ENCODE results near the gene PLCD3.
"Not testable (repeated sequence)": the region's sequence is repeated elsewhere in the genome, so short reads cannot be mapped to it uniquely, and the experiment has no call there.

PLCD3 gene

DNA sequence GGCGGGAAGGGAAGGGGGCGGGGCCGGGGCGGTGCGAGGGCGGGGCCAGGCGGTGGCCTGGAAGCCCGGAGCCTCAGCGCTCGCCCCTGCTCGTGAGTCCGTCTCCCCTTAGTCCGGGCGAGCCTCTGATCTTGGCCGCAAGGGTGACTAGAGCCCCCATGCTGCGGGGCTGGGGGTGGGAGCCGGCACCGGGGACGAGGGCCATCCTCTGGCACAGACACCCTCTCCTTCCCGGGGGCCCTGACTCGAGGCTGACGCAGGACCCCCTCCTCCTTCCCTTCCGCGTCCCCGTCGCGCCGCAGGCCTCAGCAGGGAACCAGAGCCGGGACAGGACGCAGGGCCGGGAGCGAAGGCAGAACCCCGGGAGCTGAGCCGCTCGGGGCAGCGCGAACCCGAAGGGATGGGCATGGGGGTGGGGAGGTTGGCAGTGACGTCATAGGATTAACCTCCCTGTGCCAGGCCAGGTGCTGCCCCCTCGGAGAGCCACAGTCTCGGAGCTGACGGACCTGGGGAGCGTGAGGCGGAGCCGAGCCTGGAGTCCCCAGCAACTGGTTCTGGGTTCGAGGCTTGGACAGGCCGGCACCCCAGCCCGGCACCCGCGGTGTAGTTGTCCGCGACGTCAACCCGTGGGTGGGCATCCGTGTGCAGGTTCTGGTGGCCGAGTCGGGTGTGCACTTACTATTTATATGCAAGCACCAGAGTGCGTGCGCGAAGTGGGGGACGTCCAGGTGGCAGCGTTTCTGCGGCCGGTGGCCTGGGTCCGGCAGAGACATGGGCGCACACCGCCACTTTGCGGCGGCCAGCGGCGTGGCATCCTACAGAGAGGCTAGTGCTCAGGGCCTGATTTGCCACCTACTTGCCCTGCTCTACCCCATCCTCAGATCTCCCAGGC lies 503 bp upstream of the PLCD3 start:
- peak; percentile 71 for DNase-seq

DNA sequence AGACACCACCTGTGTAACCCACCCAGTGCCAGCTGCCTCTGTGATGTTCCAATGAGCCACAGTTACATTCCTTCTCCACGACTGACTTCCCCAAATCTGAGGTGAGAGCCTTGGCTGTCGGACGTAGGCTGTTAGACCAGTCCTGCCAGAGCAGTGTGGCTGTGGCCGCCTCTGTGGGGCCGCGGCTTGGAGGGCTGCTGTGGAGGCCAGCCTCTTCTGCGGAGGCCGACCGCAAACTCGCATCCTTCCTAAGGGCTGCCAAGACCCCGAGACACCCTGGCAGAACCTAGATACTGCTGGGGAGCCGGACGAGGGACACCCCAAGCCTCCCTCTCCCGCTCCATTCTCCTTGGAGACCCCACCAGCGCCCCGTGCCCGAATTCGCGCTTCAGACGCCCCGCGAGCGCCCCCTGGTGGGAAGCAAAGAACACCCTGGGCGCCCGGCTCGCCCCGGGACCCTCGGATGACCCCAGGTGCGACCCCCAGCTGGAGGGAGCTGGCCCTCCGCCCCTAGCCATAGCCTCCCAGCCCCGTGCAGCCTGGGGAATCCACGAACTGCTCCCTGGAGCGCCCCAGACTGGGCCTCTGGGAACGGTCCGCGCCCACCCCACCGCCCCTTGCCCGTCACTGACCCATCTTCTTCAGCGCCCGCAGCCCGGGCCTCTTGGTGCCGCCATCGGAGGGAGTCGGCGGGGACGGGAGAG lies 547 bp downstream of the PLCD3 start:
- DNase-seq, result no peak

DNA sequence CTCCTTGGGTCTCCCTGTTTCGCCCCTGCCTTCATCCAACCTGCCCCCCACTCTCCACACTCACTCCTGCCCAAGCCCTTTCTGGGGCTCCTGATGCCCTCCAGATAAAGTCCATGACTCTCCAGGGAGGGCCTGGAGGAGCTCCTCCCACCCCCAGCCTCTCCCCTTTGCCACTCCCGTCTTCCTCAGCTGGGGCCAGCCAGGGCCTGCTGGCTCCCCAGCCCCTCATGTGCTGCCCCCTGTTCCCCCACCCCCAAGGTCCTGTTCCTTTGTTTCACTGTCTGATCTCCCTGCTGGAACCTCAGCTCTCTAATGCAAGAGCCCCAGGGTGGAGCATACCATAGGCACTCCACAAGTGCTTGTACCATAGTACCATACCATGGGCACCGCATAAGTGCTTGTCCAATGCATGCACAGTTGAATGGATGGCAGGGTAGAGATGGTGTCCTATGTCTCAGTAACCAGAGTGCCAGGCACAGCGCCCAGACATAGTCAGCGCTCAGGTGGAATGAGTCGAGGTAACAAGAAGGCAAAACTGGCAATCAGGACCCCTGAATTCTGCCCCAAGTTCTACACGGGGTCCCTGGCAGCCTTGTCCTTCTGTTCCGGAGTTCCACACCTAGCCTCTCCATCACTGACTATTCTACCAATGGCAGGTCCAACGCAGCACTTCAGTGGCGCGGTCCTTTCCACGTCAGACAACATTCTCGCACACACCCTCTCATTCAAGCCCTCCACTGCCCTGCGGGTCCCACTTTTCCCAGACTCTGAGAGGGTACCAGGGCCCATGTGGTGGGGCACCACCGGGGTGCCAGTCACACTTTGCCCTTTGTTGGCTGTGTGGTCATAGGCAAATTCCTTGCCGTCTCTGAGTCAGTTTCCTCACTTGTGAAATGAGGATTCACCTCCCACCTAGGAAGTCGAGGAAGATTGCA lies 1.4 kb downstream of the PLCD3 start:
- no peak for DNase-seq

DNA sequence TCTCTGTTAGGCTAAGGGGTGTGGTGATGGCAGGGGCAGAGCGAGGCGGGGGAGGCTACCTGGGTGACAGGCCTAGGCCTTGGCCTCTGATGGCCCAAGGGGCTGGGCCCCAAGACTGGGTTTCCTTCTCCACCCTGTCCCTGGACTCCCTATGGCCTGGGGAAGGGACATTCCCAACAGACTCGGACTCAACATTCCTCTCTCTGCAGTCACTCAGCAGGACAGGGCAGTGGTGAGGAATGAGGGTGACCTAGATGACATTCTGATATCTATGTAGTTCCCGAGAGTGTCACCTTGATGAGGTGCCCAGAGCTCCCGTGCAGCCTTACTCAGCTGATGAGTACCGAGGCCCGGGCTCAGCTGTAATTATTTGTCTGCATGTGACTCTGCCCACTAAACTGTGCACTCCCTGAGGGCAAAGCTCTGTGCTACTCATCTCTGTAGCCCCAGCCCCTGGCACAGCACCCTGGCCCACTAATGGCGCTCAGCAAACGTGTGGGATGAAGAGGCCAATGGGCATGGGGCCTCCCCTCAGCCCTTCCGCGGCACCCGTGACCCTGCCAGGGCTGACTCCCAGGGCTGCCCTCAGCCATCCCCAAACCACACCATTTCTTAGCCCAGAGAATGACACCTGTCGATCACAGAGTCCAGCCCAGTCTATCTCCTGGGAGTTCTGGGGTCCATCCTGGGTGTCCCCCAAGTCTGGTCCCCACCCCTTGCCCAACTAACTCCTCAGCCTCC lies 2.2 kb downstream of the PLCD3 start:
- no peak for DNase-seq

DNA sequence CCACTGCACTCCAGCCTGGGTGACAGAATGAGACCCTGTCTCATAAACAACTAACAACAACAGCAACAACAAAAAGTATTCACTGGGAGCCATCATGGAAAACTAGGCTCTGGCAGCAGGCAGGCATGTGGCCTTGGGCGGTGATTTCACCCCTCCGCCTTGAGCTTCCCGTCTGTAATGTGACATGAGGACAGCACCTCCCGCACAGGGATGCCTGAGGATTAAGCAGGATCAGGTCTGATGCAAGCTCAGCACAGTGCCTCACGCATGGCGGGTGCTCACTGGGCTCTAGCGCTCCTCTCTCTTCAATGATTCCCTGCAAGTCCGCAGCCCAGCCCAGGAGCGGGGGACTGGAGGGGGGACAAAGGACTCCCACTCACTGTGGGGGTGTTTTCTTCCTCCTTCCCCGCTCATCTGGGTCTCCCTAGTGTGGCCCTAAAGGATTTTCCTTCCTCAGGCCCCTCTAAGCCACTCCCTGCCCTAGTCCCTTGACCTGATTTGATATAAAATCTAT lies 2.8 kb downstream of the PLCD3 start:
- DNase-seq, result no peak

DNA sequence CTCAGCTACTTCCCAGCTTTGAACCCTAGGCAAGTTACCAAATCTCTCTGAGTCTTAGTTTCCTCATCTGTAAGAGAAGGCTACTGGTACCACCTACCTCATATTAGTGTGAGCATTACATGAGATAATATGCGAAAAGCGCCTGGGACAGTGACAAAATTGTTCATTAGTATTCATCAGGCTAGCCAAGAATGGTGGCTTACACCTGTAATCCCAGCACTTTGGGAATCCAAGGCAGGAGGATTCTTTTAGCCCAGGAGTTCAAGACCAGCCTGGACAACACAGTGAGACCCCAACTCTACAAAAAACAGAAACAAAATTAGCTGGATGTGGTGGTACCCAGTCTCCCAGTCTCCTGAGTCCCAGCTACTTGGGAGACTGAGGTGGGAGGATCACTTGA lies 3.3 kb downstream of the PLCD3 start:
- no peak for DNase-seq

DNA sequence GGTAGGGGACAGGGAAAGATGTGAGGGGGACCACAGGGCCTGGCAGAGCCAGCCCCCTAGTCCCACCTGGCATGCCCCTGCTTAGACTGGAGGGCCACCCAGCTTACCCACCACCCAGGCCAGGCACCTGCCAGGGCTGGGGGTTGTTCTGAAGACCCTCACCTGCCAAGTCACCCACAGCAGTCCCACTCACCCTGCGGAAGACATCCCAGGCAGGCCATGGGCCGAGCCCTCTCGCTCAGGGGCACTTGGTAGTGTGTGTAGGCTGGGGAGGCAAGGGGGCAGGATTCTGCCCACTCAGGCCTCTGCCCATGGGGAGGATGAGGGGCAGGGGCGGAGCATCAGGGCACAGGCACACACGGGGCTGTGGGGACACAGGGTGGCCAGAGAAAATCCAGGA lies 4.0 kb downstream of the PLCD3 start:
- DNase-seq, result no peak

DNA sequence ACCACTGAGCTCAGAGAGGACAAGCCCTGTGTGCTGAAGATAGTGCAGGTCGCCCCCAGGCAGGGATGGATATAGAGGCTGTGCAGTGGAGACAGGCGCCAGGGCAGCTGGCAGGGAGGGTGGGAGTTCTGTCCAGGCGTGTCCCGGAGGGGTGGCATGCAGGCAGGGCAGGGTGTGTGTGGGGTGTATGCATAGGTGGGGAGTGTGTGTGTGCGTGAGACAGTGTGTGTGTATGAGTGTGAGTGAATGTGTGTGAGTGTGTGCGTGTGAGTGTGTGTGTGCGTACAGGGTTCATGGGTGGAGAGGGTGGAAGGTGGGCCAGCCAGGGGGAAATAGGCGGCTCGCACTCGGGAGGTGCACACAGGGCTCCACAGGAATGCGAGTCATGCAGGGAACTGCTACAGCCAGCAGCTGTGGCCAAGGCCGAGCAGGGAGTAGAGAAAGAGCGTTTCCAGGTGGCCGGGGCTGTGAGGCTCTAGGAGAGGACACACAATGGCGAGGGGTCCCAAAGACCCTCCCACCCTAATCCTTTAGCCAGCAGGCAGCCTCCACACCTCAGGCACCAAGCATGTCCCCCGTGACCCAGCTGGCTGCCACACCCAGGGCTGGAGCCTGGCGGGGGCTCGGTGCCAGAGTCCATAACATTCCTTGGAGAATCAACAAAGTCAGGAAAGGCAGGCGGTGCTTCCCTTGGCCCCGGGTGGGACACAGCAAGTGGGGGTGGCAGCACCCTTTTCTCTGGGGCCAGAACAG lies 4.6 kb downstream of the PLCD3 start:
- DNase-seq, result no peak

DNA sequence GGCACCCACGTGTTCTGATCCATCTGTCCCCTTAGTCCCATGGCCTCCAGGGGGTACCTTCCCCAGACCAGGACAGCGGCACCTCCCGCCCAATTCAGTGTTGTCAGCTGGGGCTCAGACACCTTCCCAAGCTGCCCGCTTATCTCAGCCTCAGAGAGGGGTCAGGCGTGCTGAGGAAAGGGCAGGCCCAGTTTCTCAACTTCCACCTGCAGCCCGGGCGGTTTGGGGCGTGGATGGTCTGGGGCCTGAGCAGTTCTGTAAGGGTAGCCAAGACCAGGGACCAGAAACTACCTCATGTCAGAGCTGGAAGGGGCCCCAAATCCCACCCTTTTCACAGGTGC lies 5.1 kb downstream of the PLCD3 start:
- DNase-seq, result no peak

DNA sequence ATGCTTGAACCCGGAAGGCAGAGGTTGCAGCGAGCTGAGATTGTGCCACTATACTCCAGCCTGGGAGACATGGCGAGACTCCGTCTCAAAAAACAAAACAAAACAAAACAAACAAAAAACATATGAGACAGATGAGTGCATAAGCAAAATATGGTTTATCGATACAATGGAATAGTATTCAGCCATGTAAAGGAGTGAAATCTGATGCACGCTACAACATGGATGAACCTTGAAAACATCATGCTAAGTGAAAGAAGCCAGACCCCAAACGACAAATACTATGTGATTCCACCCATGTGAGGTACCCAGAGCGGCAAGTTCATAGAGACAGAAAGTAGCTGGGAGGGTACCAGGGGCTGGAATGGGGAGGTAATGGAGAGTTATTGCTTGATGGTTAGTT lies 6.8 kb downstream of the PLCD3 start:
- DNase-seq, result no peak

DNA sequence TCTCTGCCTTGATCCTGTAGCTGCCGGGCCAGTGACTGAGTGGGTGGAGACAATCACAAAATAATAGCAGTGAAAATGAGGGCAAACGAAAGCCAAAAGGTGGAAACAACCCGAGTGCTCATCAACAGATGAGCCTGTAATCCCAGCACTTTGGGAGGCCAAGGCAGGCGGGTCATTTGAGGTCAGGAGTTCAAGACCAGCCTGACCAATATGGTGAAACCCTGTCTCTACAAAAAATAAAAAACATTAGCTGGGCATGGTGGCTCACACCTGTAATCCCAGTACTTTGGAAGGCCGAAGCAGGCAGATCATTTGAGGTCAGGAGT lies 7.6 kb downstream of the PLCD3 start:
- DNase-seq, result not testable (repeated sequence)

DNA sequence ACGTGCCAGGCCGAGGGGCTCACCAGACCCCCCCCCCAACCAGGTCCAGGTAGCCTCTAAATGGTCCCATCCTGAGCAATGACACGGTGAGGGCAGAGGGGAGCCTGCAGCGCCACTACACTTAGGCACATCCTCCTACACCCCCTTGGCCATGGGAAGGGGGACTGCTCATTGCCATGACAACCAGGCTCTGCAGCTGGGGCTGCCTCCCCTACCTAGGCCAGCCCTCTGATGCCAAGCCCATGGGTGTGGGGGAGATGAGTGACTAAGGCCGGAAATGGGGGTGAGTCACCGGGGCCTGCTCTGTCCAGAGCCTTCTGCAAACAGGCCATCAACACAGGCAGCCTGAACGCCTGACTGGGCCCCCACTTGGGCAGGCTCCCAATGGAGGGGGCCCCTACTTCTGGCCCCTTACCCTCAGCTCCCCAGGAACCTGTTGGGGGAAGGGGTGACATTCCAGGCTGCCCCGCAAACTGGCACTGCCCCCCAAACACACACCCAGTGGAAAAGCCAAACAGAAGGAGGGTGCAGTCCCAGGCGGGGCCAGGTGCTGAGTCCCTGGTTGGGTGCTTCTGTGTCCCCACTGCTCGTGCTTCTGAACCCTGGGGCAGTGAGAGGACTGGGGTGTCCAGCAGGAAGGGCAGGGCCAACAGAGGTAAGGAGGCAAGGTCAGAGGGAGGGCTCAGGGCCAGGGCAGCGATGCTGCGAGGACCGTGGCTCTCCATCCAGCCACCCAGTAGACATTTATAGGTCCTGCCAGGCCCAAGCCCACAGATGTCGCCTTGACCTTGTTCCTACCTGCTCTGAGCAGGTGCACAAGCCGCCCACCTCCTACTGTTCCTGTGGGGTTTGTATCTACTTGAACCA lies 8.2 kb downstream of the PLCD3 start:
- peak; percentile 60 for DNase-seq

DNA sequence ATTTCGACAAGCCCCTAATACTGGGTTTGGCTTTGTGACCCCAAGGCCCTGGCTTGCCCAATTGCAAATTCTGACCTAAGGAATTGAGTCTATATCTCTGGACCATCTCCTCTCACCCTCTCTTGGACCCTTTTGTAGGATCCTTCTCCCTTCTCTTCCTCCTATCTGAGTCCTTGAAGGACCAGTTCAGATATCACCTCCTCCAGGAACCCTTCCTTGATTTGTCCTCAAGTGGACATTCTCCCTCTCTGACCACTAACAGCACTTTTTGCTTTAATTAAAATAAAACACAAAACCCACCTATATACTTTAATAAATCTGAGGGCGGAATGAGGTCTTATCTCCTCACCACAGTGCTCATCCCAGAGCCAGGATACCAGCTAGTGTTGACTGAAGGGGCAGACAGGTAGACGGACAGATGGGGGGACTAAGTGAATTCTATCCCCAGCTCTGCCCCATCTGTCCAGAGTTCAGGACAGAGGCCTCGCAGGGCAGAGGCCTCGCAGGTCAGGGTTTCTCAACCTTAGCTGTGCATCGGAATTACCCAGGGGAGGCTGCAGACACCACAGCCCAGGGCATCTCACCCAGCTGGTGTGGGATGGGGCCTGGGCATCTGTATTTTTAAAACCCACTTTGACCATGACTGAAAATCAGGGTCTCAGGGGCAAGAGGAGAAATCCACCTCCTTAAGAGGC lies 9.1 kb downstream of the PLCD3 start:
- DNase-seq, result no peak

DNA sequence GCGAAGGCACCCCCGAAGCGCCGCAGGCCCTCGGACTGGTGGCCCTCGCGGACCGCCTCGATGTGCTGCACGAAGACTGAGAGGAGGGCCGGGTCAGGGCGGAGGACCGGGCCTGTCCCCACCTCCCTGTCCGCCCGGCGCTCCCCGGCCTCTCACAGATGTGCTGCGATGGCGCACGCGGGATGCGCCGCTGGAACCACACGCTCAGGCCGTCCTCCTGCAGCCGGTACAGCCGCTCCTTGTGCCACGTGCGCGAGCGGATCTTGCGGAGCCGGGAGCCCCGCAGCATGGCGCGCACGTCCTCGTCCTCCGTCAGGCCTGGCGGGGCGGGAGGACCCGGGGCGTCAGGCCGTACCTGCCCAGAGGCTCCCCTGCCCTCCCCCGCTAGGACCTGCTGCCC lies 11.3 kb downstream of the PLCD3 start:
- DNase-seq, result no peak

DNA sequence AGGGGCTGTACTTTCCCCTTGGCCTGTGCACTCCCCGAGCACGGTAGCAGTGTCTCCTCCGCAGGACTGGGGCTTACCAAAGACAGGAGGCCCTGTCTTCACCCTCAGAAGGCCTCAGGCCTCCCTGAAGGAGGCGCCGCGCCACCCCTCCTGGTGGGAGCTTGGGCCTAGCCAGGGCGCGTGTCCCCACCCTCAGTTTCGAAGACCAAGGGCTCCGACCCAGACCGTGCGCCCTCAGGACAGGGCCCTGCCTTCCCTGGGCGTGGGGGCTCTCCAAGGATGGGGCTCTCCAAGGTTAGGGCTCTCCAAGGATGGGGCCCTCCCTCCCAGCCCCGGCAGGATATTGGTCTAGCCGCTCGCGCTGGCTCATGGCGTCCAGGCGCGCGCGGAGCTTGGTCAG lies 11.8 kb downstream of the PLCD3 start:
- no peak for DNase-seq

DNA sequence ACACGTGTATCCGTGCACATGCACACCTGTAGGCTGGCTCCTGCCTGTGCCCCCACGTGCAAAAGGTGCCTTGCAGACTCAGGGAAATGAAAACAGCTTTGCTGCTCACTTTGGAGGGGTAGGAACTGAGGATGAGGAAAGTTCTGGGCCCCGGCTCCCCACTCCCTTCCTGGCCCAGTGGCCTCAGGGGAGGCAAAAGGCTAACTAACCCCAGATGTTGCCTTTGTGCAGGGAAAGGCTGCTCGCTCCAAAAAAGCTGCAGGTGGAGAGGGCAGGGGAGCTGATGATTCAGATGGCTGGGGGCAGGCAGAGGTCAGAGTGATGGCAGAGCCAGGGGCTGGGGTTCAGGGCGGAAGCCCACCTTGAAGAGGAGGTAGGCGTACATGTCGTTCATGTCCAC lies 12.4 kb downstream of the PLCD3 start:
- DNase-seq, result no peak

DNA sequence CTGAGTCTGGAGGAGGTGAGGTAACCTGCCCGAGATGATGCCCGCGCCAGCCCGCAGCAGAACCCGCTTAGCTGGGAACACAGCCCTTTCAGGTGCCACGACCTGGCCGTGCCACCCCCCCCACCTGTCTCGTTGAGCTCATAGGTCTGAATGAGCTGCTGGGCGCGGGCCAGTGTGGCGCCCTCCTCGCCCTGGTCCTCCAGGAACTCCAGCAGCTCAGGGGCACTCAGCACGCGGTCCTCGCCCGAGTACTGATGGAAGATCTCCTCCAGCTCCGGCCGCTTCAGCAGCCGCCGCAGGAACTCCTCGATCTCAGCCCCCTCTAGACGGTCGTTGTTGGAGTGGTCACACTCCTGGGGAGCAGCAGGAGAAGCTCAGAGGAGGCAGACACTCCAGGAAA lies 13.6 kb downstream of the PLCD3 start:
- no peak for DNase-seq

DNA sequence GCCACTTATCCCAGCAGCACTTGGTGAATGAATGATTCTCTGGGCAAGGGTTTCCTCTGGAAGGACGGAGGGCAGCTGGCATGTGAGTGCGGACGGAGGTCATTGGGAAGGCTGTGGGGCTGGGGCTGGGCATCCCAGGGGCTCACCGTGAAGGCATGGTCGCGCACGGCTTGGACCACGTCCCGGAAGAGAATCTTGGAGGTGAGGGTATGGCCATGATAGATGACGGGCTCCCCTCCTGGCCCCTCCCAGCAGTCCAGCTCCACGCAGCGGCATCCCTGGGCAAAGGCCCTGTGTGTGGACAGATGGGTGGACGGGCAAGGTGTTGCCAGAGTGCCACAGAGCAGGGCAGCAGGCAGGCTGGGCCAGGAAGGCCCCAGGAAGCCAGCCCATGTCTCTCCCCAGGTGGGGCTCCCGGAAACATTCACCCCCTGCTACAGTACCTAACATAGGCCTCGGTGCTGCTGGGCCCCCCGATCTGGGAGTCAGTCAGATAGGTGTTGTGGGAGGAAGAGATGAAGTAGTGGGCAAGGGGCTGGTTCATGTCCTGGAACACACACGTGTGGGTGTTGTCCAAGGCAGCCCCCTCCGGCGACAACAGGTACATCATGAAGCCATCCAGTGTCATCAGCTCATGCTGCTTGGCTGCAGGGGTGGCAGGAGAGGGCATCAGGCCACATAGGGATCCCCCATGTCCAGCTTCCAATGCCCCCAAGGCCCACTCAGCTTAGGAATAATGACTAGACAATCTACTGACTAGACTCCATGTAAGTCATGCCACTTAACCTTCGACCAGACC lies 14.3 kb downstream of the PLCD3 start:
- no peak for DNase-seq

DNA sequence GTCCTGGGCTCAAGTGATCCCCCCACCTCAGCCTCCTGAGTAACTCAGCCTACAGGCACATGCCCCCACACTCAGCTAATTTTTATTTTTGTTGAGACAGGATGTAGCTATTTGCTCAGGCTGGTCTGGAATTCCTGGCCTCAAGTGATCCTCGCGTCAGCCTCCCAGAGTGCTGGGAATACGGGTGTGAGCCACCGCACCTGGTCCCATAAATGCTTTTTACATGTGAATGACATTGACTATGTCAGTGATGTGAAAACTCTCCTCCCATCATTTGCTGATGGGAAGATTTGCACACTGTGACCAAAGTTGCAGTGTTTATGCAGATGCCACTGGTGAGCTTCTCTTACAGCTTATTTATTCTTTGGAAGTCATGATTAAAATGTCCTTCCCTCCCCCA lies 15.0 kb downstream of the PLCD3 start:
- DNase-seq, result no peak

Data from KG1 (cell line).